DND-41 (cell line): ENCODE results near the gene ZNF536.

Experiments used
- ATAC-seq: fragments of 200-7000 bp; cut with Tn5 transposase; 3 replicates; pipeline ENCODE4 v1.9.1; 2021; ENCODE audit warnings: low read depth; ENCODE audit not compliant: insufficient read depth
- DNase-seq: peaks from one replicate; pipeline ENCODE4 v3.0.0-alpha.2; 2020
- H2AFZ ChIP-seq: 2 replicates; pipeline ENCODE4 v1.6.0; 2012; ENCODE audit warnings: low read depth, low read length
- H3K27ac ChIP-seq: 2 replicates; pipeline ENCODE4 v1.5.1; 2012; ENCODE audit warnings: low read length, inconsistent platforms
- H3K27me3 ChIP-seq: fragments of 200-600 bp; sonication (generic); 2 replicates; pipeline ENCODE4 v1.6.0; 2012; ENCODE audit warnings: low read length, mild to moderate bottlenecking, inconsistent platforms; ENCODE audit not compliant: insufficient read depth, poor library complexity
- H3K36me3 ChIP-seq: 2 replicates; pipeline ENCODE4 v1.5.1; 2012; ENCODE audit warnings: low read length, inconsistent platforms; ENCODE audit not compliant: insufficient read depth
- H3K4me1 ChIP-seq: 2 replicates; pipeline ENCODE4 v1.5.1; 2012; ENCODE audit warnings: mild to moderate bottlenecking, low read length; ENCODE audit not compliant: insufficient read depth
- H3K4me2 ChIP-seq: 2 replicates; pipeline ENCODE4 v1.6.0; 2012; ENCODE audit warnings: mild to moderate bottlenecking, moderate library complexity, low read length, inconsistent platforms; ENCODE audit not compliant: insufficient read depth
- H3K4me3 ChIP-seq, 2 experiments: fragments of 200-600 bp in 1 of 2; shearing (Covaris generic) in 1 of 2; 2 replicates each; pipeline ENCODE4 v1.5.1; 2012 to 2016; ENCODE audit warnings: inconsistent platforms in 2 of 2, low read length in 2 of 2, mild to moderate bottlenecking in 2 of 2, low read depth in 1 of 2, moderate library complexity in 1 of 2
- H3K79me2 ChIP-seq: 2 replicates; pipeline ENCODE4 v1.6.0; 2012; ENCODE audit warnings: low read length, inconsistent platforms; ENCODE audit not compliant: insufficient read depth
- H3K9ac ChIP-seq: 2 replicates; pipeline ENCODE4 v1.6.0; 2012; ENCODE audit warnings: low read depth, mild to moderate bottlenecking, inconsistent platforms, low read length, moderate library complexity
- H3K9me3 ChIP-seq: 2 replicates; pipeline ENCODE4 v1.5.1; 2012; ENCODE audit warnings: low read length, moderate library complexity, mild to moderate bottlenecking, inconsistent platforms; ENCODE audit not compliant: insufficient read depth, severe bottlenecking
- H4K20me1 ChIP-seq: 2 replicates; pipeline ENCODE4 v1.6.0; 2012; ENCODE audit warnings: low read length; ENCODE audit not compliant: insufficient read depth
- CTCF ChIP-seq: IDR thresholded peaks from 2 replicates; pipeline ENCODE4 v1.5.1; 2012; ENCODE audit warnings: borderline replicate concordance, low read length, moderate library complexity, mild to moderate bottlenecking; ENCODE audit not compliant: poor library complexity, severe bottlenecking; ENCODE audit errors: extremely low read depth
- EZH2 ChIP-seq: IDR thresholded peaks from 3 replicates; pipeline ENCODE4 v1.6.1; 2012; ENCODE audit warnings: borderline replicate concordance, low read depth, mild to moderate bottlenecking, moderate library complexity, low read length, inconsistent platforms; ENCODE audit not compliant: severe bottlenecking

The ZNF536 gene

DNA sequence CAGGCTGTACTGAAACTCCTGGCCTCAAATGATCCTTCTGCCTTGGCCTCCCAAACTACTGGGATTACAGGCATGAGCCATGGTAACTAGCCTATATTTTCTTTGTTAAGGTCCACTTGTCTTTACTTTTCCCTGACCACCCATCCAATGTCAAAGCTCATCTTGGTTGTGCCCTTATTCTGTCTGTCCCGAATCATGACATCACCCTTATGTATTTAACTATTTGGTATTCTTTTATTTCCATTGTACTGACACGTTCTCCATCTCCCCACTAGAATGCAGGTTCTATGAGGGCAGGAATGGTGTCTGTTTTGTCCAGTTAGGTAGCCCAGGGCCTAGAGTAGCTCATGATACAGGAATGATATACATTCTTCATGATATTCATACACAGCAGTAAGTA lies 104.8 kb downstream of the ZNF536 start:
- no peaks in the 10 kb centered on the region for H4K20me1 ChIP-seq
- no peak overlapping the region for H3K9ac ChIP-seq
- no peaks in the 10 kb centered on the region for H3K4me1 ChIP-seq
- no peaks in the 10 kb centered on the region for H3K9me3 ChIP-seq
- H3K4me3 ChIP-seq = no peak overlapping the region
- no peaks in the 10 kb centered on the region for H3K79me2 ChIP-seq
- TF ChIP-seq CTCF = no peak
- TF ChIP-seq EZH2 = no peak
- ATAC-seq (no peak), DNase-seq (no peak)
- H3K36me3 ChIP-seq = no peaks in the 10 kb centered on the region
- H3K27ac ChIP-seq = no peak overlapping the region
- no peaks in the 10 kb centered on the region for H3K27me3 ChIP-seq
- no peak overlapping the region for H2AFZ ChIP-seq
- no peak overlapping the region for H3K4me2 ChIP-seq

- no peak overlapping the region for H2AFZ ChIP-seq
- TF ChIP-seq EZH2 = no peak
- no peak for TF ChIP-seq CTCF
- no peaks in the 10 kb centered on the region for H3K4me1 ChIP-seq
- ATAC-seq (no peak), DNase-seq (no peak)
- H3K9ac ChIP-seq = no peak overlapping the region
- H4K20me1 ChIP-seq = no peaks in the 10 kb centered on the region
- H3K4me3 ChIP-seq = no peak overlapping the region
- H3K4me2 ChIP-seq = no peak overlapping the region
- no peaks in the 10 kb centered on the region for H3K9me3 ChIP-seq
- H3K79me2 ChIP-seq = no peaks in the 10 kb centered on the region
- no peaks in the 10 kb centered on the region for H3K27me3 ChIP-seq
- H3K27ac ChIP-seq = no peak overlapping the region
- H3K36me3 ChIP-seq = no peaks in the 10 kb centered on the region
Measured at GRCh38 chr19:30479231-30479630, 107.0 kb downstream of the ZNF536 start.

- no peak for DNase-seq
- TF ChIP-seq CTCF = no peak
- no peak for TF ChIP-seq EZH2
- Histone ChIP-seq H3K4me2 (no peak overlapping the region), H3K27ac (no peak overlapping the region), H3K27me3 (no peaks in the 10 kb centered on the region), H3K9me3 (no peaks in the 10 kb centered on the region), H3K4me3 (no peak overlapping the region), H3K9ac (no peak overlapping the region), H3K36me3 (no peaks in the 10 kb centered on the region), H3K79me2 (no peaks in the 10 kb centered on the region), H4K20me1 (no peaks in the 10 kb centered on the region), H2AFZ (no peak overlapping the region), H3K4me1 (no peaks in the 10 kb centered on the region)
- ATAC-seq = no peak
Measured at GRCh38 chr19:30480097-30480496, 107.9 kb downstream of the ZNF536 start.

DNA sequence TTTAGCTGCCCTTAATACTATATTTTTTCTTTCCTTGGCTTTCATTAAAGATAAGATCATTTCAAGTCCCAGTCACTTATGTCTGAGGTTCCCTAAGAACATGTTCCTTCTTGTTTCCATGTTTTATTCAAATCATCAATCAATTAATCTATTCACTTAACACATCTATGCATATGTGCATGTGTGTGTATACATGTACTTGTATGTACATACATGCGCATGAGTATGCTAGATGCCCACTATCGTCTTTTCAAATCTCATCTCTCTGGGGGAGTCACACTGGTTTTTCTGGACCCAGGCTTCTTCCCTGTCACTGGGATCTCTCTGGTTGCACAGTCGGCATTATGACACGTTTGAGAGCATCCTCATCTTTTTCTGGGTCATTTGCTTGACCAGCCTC lies 108.9 kb downstream of the ZNF536 start:
- no peaks in the 10 kb centered on the region for H3K4me1 ChIP-seq
- H3K9me3 ChIP-seq = no peaks in the 10 kb centered on the region
- no peaks in the 10 kb centered on the region for H4K20me1 ChIP-seq
- DNase-seq = no peak
- no peak overlapping the region for H3K9ac ChIP-seq
- H3K27ac ChIP-seq = no peak overlapping the region
- H3K36me3 ChIP-seq = no peaks in the 10 kb centered on the region
- no peaks in the 10 kb centered on the region for H3K27me3 ChIP-seq
- H3K4me3 ChIP-seq = no peak overlapping the region
- no peak overlapping the region for H3K4me2 ChIP-seq
- H2AFZ ChIP-seq = no peak overlapping the region
- TF ChIP-seq EZH2 (no peak), CTCF (no peak)
- no peaks in the 10 kb centered on the region for H3K79me2 ChIP-seq
- no peak for ATAC-seq
